Activated CD4-positive, alpha-beta T cell treated with anti-CD3 and anti-CD28 coated beads, Interleukin-2, amount 50 U/mL, for 48 hours (primary cell): ENCODE results near the gene LRRC8A.
A peak's percentile ranks its signal among the peaks of the same experiment; 100 is the strongest.
"Not testable (repeated sequence)": the region's sequence is repeated elsewhere in the genome, so short reads cannot be mapped to it uniquely, and the experiment has no call there.

Experiments used
- DNase-seq, 2 experiments: peaks; one replicate each; pipeline ENCODE4 v3.0.0-alpha.2; 2020

LRRC8A gene

DNA sequence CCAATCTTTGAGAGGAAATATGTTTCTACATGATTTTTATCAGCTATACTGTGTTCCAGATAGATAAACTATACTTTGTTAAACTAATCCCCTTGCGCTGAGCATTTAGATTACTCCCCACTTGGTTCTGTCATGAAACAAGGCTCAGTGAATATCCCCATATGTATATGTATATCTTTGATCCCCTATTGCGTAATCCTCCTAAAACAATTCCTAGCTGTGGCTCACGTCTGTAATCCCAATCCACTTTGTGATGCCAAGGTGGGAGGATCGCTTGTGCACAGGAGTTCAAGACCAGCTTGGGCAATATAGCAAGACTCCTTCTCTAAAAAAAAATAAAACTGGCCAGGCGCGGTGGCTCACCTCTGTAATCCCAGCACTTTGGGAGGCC, 41.6 kb downstream of the LRRC8A start:
- no peak for DNase-seq

DNA sequence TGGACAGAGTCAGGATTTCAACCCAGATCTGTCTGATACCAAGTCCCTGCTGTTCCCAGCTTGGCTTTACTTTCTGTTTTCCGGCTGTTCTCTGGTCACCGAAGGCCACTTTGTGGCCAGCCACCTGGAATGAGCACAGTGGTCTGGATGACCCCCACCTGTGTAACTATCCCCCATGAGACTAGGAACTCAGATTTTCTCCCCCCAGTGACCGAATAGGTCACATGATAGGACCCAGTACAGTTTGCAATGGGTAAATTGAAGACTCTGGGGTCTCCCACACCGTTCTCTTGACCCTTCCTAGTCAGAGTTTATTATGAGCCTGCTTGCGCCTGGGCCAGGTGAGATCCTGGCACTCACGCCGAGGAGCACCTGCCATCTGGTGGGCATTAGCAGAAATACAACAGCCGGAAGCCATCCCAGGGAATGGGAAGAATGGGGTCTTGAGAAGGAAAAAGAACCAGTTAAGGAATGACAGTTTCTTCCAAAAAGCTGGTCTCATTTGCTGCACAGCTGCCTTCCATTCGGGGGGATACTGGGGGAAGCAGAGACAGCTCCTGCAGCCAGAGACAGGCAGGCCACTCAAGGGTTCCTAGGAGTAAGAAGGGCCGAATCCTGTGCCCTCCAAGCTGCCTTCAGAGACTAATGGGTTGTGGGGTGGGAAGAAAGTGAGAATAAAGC, 45.9 kb downstream of the LRRC8A start:
- DNase-seq, result peak; percentile 58 to 63

DNA sequence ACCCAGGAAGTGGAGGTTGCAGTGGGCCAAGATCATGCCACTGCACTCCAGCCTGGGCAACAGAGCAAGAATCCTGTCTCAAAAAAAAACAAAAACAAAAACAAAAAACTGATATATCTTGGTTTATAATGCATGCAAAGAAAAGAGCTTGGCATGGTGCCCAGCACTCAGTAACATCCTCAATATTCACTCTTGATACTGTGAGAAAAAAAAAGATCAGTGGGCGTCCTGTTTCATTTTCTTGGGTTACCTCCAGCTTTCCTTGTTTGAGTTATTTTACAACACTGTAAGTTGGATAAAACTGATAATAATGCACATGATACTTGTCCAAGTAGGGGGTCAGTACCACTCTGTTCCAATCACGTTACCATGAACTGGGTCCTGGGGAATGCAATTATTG, 46.7 kb downstream of the LRRC8A start:
- DNase-seq, result no peak

DNA sequence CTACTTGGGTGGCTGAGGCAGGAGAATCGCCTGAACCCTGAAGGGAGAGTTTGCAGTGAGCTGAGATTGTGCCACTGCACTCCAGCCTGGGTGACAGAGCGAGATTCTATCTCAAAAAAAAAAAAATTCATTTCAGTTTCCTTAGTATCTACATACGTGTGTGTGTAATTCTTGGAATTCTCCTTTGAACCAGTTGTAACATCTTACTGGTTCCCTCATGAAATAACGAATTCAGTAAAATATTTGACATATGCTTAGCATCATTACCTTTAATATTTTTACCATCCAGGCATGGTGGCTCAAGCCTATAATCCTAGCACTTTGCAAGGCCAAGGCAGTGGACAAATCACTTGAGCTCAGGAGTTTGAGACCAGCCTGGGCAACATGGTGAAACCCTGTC, 47.6 kb downstream of the LRRC8A start:
- DNase-seq, result no peak

DNA sequence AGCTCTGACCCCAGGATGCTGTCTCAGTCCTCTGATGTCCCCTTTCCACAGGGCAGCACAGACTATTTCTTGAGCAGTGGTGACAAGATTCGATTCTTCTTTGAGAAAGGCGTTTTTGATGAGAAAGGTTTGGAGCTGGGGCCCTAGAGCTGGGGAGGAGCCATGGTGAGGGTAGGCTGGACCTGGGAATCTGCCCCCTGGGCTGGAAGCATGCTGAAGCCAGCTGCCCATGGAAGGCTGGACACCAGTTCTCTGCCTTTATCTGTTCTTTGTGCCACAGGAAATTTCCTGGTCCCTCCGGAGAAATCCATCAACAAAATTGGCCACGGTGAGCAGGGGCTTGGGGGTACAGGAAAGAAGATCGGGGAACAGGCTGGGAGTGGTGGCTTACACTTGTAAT, 51.8 kb downstream of the LRRC8A start:
- no peak for DNase-seq

DNA sequence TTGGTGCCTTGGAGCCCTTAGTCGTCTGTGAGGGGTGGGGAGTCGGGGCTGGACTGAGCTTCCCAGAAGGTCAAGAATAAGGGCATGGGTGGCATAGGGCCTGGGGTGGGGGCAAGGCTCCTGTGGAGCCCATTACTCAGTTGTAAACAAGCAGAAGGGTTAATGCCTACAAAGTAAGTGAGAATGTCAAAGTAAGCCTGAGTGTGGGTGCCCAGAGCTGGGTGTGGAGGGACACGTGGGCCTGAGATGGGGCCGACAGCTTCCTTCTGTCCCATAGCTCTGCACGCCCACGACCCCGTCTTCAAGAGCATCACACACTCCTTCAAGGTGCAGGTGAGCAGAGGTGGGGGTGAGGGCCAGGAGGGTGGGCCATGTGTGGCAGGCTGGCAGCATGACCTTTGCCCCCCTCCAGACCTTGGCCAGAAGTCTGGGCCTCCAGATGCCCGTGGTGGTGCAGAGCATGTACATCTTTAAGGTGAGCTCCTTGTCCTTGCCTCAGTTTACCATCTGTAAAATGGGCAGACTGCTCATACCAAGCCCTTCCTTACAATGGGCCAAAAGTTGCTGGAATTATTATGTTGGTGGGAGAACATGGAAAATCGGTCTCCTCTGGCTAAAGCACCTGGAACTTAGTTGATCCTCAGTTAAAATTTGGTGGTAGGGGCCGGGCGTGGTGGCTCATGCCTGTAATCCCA, 54.4 kb downstream of the LRRC8A start:
- no peak for DNase-seq

DNA sequence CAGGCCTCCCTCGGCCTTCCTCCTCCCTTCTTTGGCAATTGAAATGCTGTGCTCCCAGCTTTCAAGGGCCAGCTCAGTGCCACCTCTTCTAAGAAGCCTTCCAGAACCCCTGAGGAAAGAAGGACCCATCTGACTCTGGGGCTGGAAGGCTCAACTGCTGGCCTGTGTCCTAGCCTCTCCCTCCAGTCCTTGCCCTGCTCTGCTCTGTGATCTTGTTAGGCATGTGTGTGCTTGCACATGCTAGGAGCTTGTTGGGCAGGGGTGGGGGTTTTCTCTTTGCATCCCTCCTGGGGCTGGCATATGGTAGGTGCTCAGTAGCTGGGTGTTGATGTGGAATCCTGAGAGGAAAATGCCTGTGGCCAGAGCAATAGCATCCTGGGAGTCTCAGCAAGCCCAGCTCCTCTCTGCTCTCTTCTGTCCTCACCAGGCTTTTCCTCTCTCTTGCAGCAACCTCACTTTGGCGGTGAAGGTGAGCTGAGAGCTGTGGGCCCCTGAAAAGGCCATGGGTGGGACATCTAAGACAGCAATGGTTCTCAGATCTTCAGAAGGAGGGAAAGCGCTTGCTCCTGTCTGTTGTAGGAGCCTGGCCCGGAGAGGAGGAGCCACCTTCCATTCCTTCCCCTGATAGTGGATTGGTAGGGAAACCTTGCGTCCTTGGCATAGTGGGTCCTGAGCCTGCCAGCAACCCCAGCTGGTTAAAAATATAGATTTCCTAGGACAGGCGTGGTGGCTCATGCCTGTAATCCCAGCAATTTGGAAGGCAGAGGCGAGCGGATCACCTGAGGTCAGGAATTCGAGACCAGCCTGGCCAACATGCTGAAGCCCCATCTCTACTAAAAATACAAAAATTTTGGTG, 55.6 kb downstream of the LRRC8A start:
- no peak for DNase-seq

DNA sequence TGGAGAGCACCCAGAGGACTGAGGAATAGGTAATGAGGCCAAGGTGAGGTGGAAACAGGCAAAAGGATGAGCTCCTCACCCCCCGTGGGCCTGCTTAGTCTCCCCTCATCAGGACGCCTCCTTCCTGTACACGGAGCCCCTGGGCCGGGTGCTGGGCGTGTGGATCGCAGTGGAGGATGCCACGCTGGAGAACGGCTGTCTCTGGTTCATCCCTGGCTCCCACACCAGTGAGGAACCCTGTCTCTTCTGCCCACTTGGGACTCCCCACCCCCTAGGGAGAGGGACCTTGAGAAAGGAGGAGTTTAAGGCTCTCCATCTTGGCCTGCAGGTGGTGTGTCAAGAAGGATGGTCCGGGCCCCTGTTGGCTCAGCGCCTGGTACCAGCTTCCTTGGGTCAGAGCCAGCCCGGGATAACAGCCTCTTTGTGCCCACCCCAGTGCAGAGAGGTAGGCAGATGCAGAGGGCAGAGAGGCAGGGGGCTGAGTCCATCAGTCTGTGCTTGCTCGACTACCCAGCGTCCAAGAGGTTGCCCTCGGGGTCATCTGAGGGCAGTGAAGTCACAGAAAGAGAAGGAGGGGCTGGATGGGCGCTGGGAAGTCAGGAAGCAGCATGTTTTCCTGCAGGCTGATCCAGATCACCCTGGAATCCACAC, 58.5 kb downstream of the LRRC8A start:
- no peak for DNase-seq

DNA sequence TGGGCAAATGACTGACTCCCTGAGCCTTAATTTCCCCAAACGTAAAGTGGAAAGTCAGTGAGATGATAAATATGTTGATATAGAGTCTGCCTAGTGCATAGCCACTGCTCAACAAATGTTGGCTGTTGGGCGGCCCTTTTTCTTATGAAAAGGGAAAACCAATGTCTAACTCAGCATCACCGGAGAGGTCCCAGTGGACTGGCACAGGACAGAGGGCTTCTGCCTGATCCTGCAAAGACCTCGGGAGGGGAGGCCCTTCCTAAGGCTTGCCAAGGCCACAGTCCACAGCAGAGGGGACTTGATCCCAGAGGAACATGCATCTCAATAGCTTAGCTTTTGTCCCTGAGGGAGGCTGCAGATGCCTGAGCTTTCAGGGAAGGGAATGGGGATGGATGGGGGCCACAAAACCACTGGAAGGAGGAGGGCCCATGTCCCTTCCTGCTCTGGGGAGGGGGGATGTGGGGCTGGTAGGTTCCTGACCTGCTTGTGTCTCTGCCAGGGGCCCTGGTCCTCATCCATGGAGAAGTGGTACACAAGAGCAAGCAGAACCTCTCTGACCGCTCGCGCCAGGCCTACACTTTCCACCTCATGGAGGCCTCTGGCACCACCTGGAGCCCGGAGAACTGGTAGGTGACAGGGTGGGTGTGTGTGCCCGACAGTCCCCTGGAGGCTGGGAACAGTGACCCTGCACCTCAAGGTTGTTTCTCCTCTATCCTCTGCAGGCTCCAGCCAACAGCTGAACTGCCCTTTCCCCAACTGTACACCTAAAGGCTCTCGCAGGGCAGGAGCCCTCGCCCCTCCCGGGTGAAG, 59.2 kb downstream of the LRRC8A start:
- DNase-seq, result no peak

DNA sequence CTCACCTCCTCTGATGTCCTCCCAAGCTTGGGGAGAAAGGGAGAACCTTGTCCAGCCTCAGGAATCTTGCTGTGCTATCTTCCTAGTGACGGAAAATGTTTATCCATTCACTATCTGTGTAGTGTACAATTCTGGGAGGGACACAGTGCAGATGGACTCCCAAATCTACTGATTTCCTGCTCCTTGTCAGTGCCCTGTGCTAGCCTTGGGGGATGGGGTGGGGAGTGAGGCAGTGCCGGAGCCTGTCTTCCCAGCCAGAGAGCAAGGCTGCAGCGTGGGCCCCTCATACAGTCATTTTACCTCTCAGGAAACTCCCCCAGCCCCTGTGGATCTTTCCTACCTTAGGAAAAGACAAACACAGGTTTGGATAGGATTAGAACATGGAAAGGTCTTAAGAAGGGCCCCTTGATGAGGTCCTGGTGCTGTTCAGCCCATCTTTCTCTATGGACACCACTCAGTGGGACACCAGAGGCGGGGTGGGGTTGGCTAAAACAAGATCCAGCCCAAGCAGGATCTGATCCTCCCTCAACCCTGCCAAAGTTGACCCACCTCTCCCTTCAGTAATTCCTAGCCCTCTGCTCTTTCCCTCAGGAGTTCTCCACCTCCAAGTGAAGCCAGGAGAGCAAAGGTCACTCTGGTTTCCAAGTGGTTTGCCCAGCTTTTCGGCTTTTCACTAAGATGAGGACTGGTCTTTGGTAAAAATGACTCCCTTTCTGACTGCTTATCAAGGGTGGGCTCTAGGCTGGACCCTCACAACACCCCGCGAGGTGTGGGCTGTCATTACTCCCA, 62.1 kb downstream of the LRRC8A start:
- no peak for DNase-seq

DNA sequence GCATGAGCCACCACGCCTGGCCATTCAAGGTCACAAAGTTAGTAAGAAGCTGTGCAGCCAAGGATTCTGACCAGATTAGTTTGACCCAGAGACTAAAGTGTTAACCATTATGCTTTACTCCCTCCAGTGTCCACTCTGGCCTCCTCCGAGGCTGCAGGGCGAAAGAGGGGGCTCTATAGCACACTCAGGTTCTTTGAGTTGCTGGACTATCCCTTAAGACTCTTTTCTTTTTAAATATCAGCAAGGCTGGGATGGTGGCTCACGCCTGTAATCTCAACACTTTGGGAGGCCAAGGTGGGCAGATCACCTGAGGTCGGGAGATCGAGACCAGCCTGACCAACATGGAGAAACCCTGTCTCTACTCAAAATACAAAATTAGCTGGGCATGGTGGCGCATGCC, 63.0 kb downstream of the LRRC8A start:
- not testable (repeated sequence) for DNase-seq

DNA sequence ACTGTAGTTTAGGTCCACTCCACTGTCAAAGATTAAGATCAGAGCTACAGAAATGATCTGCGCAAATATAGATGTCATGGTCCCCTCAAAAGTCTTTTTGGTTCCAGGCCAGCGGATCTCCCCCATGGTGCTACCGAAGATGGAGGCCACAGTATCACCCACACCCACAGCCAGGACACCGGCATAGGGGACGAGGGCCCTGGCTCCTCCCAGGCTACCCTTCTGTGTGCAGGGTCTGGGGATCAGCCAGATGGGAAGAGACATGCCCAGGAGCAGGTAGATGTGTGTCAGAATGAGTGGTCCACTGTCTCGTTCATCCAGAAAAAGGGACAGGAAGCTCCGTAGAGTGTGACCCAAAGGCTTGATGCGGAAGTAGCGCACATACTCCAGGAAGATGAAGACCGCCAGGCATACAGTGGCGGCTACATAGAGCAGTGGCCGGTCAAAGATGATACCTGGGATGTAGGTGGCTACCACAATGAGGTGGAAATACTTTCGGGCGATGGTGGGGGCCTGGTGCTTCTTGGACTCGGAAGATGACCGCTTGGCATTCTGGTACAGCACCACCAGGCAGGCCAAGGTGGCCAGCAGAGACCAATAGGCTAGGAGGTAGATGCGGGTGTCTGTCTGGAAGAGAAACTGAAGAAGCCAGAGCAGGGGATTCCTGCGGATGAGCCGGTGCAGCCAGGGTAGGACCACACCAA, 64.0 kb downstream of the LRRC8A start:
- no peak for DNase-seq

DNA sequence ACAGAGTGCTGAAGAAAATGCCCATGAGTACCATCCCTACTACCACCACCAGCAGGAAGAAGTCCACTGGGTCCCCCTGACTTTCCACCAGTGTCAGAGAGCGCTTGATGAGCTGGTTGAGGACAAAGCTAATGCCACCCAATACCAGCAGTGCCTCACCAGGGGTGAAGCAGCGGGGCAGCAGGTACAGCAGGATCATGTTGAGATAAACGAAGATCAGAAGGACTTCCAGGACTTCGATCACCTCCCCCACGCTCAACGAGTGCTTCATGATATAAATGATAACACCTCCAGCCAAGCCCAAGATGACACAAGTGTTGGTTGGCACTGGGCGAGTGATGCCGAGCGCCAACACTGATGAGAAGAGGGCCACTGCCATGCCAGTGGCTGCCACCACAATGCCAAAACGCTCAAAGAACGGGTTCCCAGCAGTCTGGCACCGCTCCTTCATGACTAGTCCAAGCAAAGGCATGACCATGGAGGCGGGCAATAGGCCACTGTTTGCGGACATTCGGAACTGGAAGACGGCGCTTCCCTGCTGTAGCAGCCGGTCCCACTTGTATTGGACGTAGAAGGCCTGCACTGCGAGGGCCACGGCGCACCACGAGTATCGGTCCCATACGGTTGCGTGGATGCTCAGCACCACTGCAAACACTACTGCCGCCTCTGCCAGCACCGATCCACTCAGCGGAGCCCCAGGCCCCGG, 64.8 kb downstream of the LRRC8A start:
- peak in 1 of 2 experiments; percentile 41 for DNase-seq

DNA sequence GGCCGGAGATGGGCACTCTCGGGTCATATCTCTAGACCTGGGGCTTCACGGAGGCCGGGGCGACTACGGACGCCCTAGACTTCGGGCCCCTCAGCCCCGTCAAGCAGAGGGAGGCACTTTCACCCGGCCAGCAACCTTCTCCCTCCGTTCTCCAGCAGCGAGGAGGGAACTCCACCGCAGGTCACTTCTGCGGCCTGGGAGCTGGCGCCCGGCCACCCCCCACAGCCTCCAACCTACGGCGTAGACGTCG, 65.3 kb downstream of the LRRC8A start:
- DNase-seq, result no peak

DNA sequence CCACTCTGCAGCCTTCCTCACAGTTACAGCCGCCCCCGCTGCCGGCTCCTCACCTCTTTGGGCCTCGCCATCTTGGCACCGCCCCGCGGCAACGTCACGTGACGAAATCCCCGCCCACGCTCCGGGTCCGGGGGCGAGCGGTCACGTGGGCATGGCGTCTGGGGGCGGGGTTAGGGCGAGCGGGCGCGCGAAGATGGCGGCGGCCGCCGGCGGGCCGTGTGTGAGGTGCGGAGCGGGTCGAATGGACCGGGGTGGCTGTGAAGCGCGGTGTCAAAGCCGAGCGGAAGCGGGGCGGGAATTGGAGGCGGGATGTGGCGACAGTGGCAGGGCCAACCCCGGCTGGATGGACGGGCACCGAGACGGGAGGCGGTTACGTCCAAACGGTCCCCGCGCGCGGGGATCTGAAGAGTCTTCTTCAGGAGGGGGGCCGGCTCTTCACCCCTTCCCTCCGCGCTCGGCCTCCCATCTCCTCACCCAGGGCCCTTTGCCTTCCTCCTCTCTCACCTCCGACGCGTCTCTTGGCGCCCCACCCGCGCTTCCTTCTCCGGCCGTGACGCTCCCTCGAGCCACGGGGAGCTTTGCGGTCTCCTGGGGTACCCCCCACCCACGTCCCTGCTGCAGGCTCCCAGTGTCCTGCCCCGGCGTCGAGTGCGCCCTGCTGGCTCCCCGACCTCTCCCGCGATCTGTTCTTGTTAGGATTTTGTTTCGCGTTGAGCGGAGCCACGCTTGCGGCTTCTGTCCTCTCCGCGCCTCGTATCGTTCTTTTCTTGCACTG, 65.8 kb downstream of the LRRC8A start, which contains the start of the genes DOLK and NUP188:
Gene DOLK, minus strand, starts transcription at position 77 of the 775 bp plus-strand sequence. CDS start 300 bp downstream, outside the sequence.
Gene NUP188, plus strand, starts transcription at position 173 of the 775 bp plus-strand sequence. Its CDS starts 21 bp downstream, at position 194.
- DNase-seq, result peak; percentile 99

DNA sequence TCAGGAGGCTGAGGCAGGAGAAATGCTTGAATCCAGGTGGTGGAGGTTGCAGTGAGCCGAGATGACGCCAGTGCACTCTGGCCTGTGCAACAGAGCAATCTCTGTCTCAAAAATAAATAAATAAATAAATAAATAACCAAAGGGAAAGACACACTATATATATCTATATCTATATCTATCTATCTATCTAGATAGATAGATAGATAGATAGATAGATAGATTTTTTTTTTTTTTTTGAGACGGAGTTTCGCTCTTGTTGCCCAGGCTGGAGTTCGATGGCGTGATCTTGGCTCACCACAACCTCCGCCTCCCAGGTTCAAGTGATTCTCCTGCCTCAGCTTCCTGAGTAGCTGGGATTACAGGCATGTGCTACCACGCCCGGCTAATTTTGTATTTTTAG, 79.5 kb downstream of the LRRC8A start:
- not testable (repeated sequence) for DNase-seq
